KMS-11 (cell line): ENCODE results near the gene ABHD8.

ENCODE experiments used
- H2AFZ ChIP-seq: fragments of 200-600 bp; sonication (generic); 2 replicates; pipeline ENCODE4 v1.6.1; 2016; ENCODE audit warnings: antibody characterized with exemption, mixed run types, low read depth
- H3K27ac ChIP-seq: fragments of 200-600 bp; sonication (generic); 2 replicates; pipeline ENCODE4 v1.6.1; 2016; ENCODE audit warnings: mild to moderate bottlenecking, mixed run types
- H3K27me3 ChIP-seq: fragments of 200-600 bp; sonication (generic); 2 replicates; pipeline ENCODE4 v1.6.1; 2017; ENCODE audit warnings: mild to moderate bottlenecking, low read depth, mixed run types, moderate library complexity; ENCODE audit not compliant: insufficient read depth
- H3K36me3 ChIP-seq: fragments of 200-600 bp; sonication (generic); 2 replicates; pipeline ENCODE4 v1.6.1; 2017; ENCODE audit warnings: mild to moderate bottlenecking, mixed run types; ENCODE audit not compliant: insufficient read depth
- H3K4me1 ChIP-seq: fragments of 200-600 bp; sonication (generic); 2 replicates; pipeline ENCODE4 v1.6.1; 2016; ENCODE audit warnings: mild to moderate bottlenecking, low read depth, mixed run types; ENCODE audit not compliant: poor library complexity, severe bottlenecking
- H3K4me2 ChIP-seq: fragments of 200-600 bp; sonication (generic); 2 replicates; pipeline ENCODE4 v1.7.0; 2016; ENCODE audit warnings: mild to moderate bottlenecking, mixed run types
- H3K4me3 ChIP-seq: fragments of 200-600 bp; sonication (generic); IDR thresholded peaks from 2 replicates; pipeline ENCODE4 v1.6.1; 2017; ENCODE audit warnings: low read depth, low read length, mixed read lengths; ENCODE audit not compliant: insufficient read depth
- H3K79me2 ChIP-seq: fragments of 200-600 bp; sonication (generic); 2 replicates; pipeline ENCODE4 v1.6.1; 2016; ENCODE audit warnings: low read depth, mixed run types; ENCODE audit not compliant: insufficient read depth
- H3K9ac ChIP-seq: fragments of 200-600 bp; sonication (generic); 2 replicates; pipeline ENCODE4 v1.6.1; 2016; ENCODE audit warnings: mild to moderate bottlenecking, mixed run types
- H4K20me1 ChIP-seq: fragments of 200-600 bp; sonication (generic); 2 replicates; pipeline ENCODE4 v1.6.1; 2016; ENCODE audit warnings: mild to moderate bottlenecking, mixed run types; ENCODE audit not compliant: insufficient read depth
- TF ChIP-seq, protein P1 (sequence below): fragments of 200-600 bp; sonication (generic); conservative IDR thresholded peaks from 2 replicates; pipeline ENCODE4 v1.6.1; 2017; ENCODE audit warnings: low read depth, mild to moderate bottlenecking, antibody characterized with exemption, low read length, moderate library complexity, mixed read lengths

The ABHD8 gene

DNA sequence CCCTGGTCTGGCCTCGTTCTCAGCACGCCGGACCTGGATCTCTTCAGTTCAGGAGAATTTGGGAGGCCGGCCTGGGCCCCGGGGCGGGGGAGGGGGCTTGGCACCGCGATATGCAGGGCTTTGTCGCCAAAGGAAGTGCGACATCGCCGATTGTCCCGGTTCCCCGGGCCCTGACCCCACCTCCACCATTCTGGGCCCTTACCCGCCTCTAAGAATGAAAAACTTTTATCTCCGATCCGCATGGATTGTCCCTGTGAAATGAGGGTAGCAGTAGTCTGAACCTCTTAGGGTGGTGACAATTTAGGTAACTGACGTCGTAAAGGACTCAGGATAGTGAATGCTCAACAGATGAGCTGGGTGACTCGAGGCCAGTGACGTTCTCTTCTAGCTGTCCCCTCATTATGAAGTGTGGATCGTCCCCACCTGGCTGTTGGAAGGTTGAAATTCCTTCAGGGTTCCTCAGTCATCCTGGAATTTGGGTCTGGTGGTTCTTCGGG lies 6.8 kb upstream of the ABHD8 start:
- H3K27me3 ChIP-seq, result no peaks in the 10 kb centered on the region
- H3K4me3 ChIP-seq, result no peak overlapping the region
- H3K4me2 ChIP-seq, result peak overlapping the region; percentile 63
- no peaks in the 10 kb centered on the region for H4K20me1 ChIP-seq
- H3K4me1 ChIP-seq, result peaks cover 22% of the 10 kb centered on the region
- TF ChIP-seq, protein P1, sequence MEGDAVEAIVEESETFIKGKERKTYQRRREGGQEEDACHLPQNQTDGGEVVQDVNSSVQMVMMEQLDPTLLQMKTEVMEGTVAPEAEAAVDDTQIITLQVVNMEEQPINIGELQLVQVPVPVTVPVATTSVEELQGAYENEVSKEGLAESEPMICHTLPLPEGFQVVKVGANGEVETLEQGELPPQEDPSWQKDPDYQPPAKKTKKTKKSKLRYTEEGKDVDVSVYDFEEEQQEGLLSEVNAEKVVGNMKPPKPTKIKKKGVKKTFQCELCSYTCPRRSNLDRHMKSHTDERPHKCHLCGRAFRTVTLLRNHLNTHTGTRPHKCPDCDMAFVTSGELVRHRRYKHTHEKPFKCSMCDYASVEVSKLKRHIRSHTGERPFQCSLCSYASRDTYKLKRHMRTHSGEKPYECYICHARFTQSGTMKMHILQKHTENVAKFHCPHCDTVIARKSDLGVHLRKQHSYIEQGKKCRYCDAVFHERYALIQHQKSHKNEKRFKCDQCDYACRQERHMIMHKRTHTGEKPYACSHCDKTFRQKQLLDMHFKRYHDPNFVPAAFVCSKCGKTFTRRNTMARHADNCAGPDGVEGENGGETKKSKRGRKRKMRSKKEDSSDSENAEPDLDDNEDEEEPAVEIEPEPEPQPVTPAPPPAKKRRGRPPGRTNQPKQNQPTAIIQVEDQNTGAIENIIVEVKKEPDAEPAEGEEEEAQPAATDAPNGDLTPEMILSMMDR, result no peak
- H2AFZ ChIP-seq, result no peak overlapping the region
- H3K36me3 ChIP-seq, result no peaks in the 10 kb centered on the region
- peaks cover 39% of the 10 kb centered on the region for H3K79me2 ChIP-seq
- H3K27ac ChIP-seq, result no peak overlapping the region
- peak overlapping the region; percentile 55; the same call in 1 of the 2 replicates for H3K9ac ChIP-seq

DNA sequence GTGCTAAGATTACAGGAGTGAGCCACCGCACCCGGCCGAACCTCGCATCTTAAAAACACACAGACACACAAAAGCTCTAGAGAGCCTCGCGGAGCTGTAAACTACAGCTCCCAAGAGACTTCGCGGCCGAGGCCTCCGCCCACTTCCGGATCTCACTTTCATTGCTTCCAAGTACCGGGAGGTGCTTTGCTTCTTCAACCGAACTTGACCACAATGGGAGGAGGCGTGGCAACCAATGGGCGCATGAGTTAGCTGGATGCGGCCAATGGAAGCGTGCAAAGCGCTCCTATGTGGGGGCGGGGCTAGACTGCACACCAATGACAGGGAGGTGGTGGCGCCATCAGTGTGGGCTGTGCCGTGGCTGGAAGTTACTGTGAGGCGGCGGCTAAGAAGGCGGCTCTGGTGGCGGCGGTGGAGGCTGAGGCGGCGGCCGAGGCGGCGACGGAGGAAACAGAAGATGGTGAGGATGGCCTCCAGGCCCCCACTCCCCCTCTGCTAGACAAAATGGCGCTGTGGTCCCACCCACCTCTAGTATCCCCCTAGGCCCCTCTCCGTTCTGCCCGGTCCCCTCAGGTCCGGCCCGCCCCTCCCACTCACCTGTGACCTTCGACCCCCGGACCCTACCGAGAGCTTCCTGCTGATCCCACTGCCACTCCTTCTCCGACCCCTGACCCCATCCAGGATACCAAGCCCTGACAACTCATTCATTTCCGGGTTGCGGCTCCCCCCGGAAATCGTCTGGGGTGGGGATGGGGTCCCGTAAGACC lies 6.2 kb upstream of the ABHD8 start, which contains the start of gene DDA1:
Gene DDA1 (plus strand): TSS at position 366 of the 767 bp plus-strand sequence. CDS start 92 bp downstream, at position 458.
- H3K27ac ChIP-seq, result no peak within 1 kb of the TSS
- H2AFZ ChIP-seq, result peak within 1 kb of the TSS; percentile 55; the same call in 1 of the 2 replicates
- TF ChIP-seq, protein P1, result no peak
- no peak within 1 kb of the TSS for H3K4me3 ChIP-seq
- H3K9ac ChIP-seq, result peak within 1 kb of the TSS; percentile 55; the same call in 1 of the 2 replicates
- H3K27me3 ChIP-seq, result no peaks in the 10 kb centered on the region
- H4K20me1 ChIP-seq, result no peaks in the 10 kb centered on the region
- H3K4me1 ChIP-seq, result peaks cover 29% of the 10 kb centered on the region
- H3K36me3 ChIP-seq, result no peaks in the 10 kb centered on the region
- peaks cover 39% of the 10 kb centered on the region for H3K79me2 ChIP-seq
- peak within 1 kb of the TSS; percentile 69 for H3K4me2 ChIP-seq

DNA sequence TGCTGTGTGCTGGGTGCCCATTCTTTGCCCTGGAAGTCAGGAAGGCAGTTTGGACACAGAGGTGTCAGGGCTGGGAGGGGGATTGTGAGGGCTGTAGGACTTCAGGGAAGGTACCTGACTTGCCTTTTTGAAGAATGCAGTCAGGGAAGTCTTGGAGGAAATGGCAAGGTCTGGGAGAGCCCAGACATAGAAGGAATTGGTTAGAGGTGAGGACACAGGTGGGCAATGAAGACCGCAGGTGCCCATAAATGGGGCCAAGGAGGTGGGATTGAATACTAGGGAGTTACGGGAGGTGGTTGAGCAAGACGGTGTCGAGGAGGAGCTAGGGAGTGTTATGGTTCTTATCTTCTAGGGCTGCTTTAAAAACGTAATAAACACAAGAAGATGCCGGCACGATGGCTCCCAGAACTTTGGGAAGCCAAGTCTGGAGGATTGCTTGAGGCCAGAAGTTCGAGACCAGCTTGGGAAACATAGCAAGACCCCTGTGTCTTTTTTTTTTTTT lies 4.7 kb upstream of the ABHD8 start:
- H2AFZ ChIP-seq, result no peak overlapping the region
- no peak overlapping the region for H3K27ac ChIP-seq
- no peak overlapping the region for H3K4me3 ChIP-seq
- H3K4me1 ChIP-seq, result peaks cover 38% of the 10 kb centered on the region
- no peaks in the 10 kb centered on the region for H4K20me1 ChIP-seq
- TF ChIP-seq, protein P1, result no peak
- H3K9ac ChIP-seq, result no peak overlapping the region
- H3K27me3 ChIP-seq, result no peaks in the 10 kb centered on the region
- H3K4me2 ChIP-seq, result no peak overlapping the region; the same call in 1 of the 2 replicates
- no peaks in the 10 kb centered on the region for H3K36me3 ChIP-seq
- peaks cover 39% of the 10 kb centered on the region for H3K79me2 ChIP-seq

DNA sequence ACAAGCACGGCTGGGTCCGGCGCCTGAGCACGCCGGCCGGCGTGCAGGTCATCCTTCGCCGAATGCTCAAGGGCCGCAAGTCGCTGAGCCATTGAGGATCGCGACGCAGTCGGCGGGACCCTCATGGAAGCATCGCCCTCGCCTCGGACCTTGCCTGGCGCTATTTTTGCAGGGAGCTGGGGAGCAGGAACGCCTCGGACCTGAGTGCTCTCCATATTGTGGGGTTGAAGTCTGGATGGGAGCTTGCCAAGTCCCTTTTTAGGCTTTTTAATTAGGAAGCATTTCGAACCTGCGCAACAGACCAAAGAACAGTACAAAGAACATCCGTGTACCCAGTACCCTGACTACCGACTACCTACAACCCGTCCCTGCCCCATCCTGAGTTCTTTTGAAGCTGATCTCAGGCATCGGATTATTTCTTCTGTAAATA lies 3.1 kb upstream of the ABHD8 start:
- peak overlapping the region; percentile 71 for H3K9ac ChIP-seq
- H2AFZ ChIP-seq, result peak overlapping the region; percentile 55
- H3K4me2 ChIP-seq, result peak overlapping the region; percentile 70
- no peaks in the 10 kb centered on the region for H3K36me3 ChIP-seq
- H3K4me1 ChIP-seq, result peaks cover 44% of the 10 kb centered on the region
- H3K4me3 ChIP-seq, result no peak overlapping the region
- peak overlapping the region; percentile 65 for H3K27ac ChIP-seq
- TF ChIP-seq, protein P1, result no peak
- H3K27me3 ChIP-seq, result no peaks in the 10 kb centered on the region
- H4K20me1 ChIP-seq, result no peaks in the 10 kb centered on the region
- H3K79me2 ChIP-seq, result peaks cover 37% of the 10 kb centered on the region
